Liver (tissue), 9 donors: ENCODE results near the gene ACTN4. TPM values are rescaled to one million over a fixed set of nuclear protein-coding genes. Genes with fewer than 3 reads are reported as not detected.
A peak's percentile ranks its signal among the peaks of the same experiment; 100 is the strongest.

ENCODE experiments used
- DNase-seq: peaks from one replicate; pipeline ENCODE4 v3.0.0-alpha.2; 2017; ENCODE audit warnings: low spot score
- H3K27ac ChIP-seq, 2 donors: one replicate each; pipeline ENCODE4 v1.7.0; 2013; ENCODE audit warnings: inconsistent platforms in 2 of 2, low read length in 2 of 2, control low read depth in 1 of 2, low read depth in 1 of 2, mild to moderate bottlenecking in 1 of 2
- H3K27me3 ChIP-seq, 4 donors: one replicate each; pipeline versions ENCODE4 v1.6.1 to v1.7.0; 2013; ENCODE audit warnings: low read length in 3 of 4, inconsistent platforms in 1 of 4, mild to moderate bottlenecking in 1 of 4, moderate library complexity in 1 of 4; ENCODE audit not compliant: control insufficient read depth in 4 of 4, insufficient read depth in 4 of 4
- H3K36me3 ChIP-seq, 4 donors: one replicate each; pipeline versions ENCODE4 v1.6.1 to v1.7.0; 2013; ENCODE audit warnings: low read length in 3 of 4, mild to moderate bottlenecking in 3 of 4, low read depth in 1 of 4, moderate library complexity in 1 of 4; ENCODE audit not compliant: control insufficient read depth in 4 of 4, insufficient read depth in 3 of 4
- H3K4me1 ChIP-seq, 4 donors: one replicate each; pipeline versions ENCODE4 v1.6.1 to v1.7.0; 2013; ENCODE audit warnings: low read length in 3 of 4, mild to moderate bottlenecking in 3 of 4, moderate library complexity in 1 of 4; ENCODE audit not compliant: control insufficient read depth in 4 of 4, insufficient read depth in 4 of 4
- H3K4me3 ChIP-seq, 3 donors: one replicate each; pipeline versions ENCODE4 v1.6.1 to v1.7.0; 2013; ENCODE audit warnings: low read length in 3 of 3, control low read depth in 1 of 3, low read depth in 1 of 3, mild to moderate bottlenecking in 1 of 3
- H3K9ac ChIP-seq, 2 donors: one replicate each; pipeline ENCODE4 v1.7.0; 2013; ENCODE audit warnings: low read length in 2 of 2, mild to moderate bottlenecking in 2 of 2, moderate library complexity in 2 of 2, control low read depth in 1 of 2, low read depth in 1 of 2
- H3K9me3 ChIP-seq, 4 donors: one replicate each; pipeline versions ENCODE4 v1.6.1 to v1.7.0; 2013; ENCODE audit warnings: low read length in 3 of 4; ENCODE audit not compliant: control insufficient read depth in 4 of 4
- ATF3 ChIP-seq: IDR thresholded peaks from 2 replicates; pipeline ENCODE4 v1.6.1; 2016; ENCODE audit warnings: antibody characterized with exemption
- CTCF ChIP-seq: fragments of 150-350 bp; IDR thresholded peaks from 2 replicates; pipeline ENCODE4 v1.5.1; 2017; ENCODE audit warnings: improper control_type of control experiment, low read depth, low read length; ENCODE audit not compliant: missing input control
- EGR1 ChIP-seq, 2 donors: IDR thresholded peaks; 2 replicates each; pipeline ENCODE4 v1.6.1; 2016 to 2018; ENCODE audit warnings: antibody characterized with exemption in 2 of 2, low read depth in 2 of 2
- FOXA1 ChIP-seq: IDR thresholded peaks from 2 replicates; pipeline ENCODE4 v1.6.1; 2016; ENCODE audit warnings: antibody characterized with exemption
- GABPA ChIP-seq, 2 donors: IDR thresholded peaks in 1 of 2; conservative IDR thresholded peaks in 1 of 2; 2 replicates each; pipeline ENCODE4 v1.6.1; 2016; ENCODE audit warnings: antibody characterized with exemption in 2 of 2, mild to moderate bottlenecking in 1 of 2, moderate library complexity in 1 of 2
- HNF4A ChIP-seq, 2 donors: conservative IDR thresholded peaks; 2 replicates each; pipeline ENCODE4 v1.6.1; 2016; ENCODE audit warnings: antibody characterized with exemption in 2 of 2, mild to moderate bottlenecking in 2 of 2
- HNF4G ChIP-seq: IDR thresholded peaks from 2 replicates; pipeline ENCODE4 v1.6.1; 2016; ENCODE audit warnings: antibody characterized with exemption
- JUND ChIP-seq, 2 donors: IDR thresholded peaks; 2 replicates each; pipeline ENCODE4 v1.6.1; 2016; ENCODE audit warnings: antibody characterized with exemption in 2 of 2
- NR2F2 ChIP-seq: IDR thresholded peaks from 2 replicates; pipeline ENCODE4 v1.6.1; 2016; ENCODE audit warnings: antibody characterized with exemption
- RAD21 ChIP-seq, 2 donors: IDR thresholded peaks; 2 replicates each; pipeline ENCODE4 v1.6.1; 2016; ENCODE audit warnings: antibody characterized with exemption in 2 of 2, mild to moderate bottlenecking in 2 of 2
- REST ChIP-seq: IDR thresholded peaks from 2 replicates; pipeline ENCODE4 v1.6.1; 2016; ENCODE audit warnings: antibody characterized with exemption, mild to moderate bottlenecking
- RXRA ChIP-seq, 2 donors: IDR thresholded peaks; 2 replicates each; pipeline ENCODE4 v1.6.1; 2017 to 2018; ENCODE audit warnings: antibody characterized with exemption in 2 of 2, mild to moderate bottlenecking in 1 of 2
- SP1 ChIP-seq: IDR thresholded peaks from 2 replicates; pipeline ENCODE4 v1.6.1; 2018; ENCODE audit warnings: antibody characterized with exemption, mild to moderate bottlenecking
- TAF1 ChIP-seq: conservative IDR thresholded peaks from 2 replicates; pipeline ENCODE4 v1.6.1; 2016; ENCODE audit warnings: antibody characterized with exemption, mild to moderate bottlenecking
- YY1 ChIP-seq: IDR thresholded peaks from 2 replicates; pipeline ENCODE4 v1.6.1; 2016; ENCODE audit warnings: antibody characterized with exemption, mild to moderate bottlenecking
- ZBTB33 ChIP-seq: IDR thresholded peaks from 2 replicates; pipeline ENCODE4 v1.6.1; 2016; ENCODE audit warnings: antibody characterized with exemption
- WGBS: extraction: QIAGEN DNeasy Blood & Tissue Kit; methylation state at CpG from one replicate; pipeline ENCODE4 v1.1.7; 2013; 5-methylcytosine and 5-hydroxymethylcytosine counted together
- polyA plus RNA-seq, 2 donors: library from polyadenylated mRNA; stranded (reverse) in 1 of 2; unstranded in 1 of 2; fragments of 200-250 nt in 1 of 2; fragments of >200 nt in 1 of 2; fragmentation: Nextera tagmentation in 1 of 2; extraction: Ambion mirVana in 1 of 2; gene quantifications; one replicate each; pipeline versions ENCODE4 v1.2.1 to v1.2.3, GENCODE V29; 2013 to 2015
- total RNA-seq, 2 donors: library from RNA; depleted of rRNA; stranded (reverse); fragments of >200 nt; gene quantifications; one replicate each; pipeline ENCODE4 v1.2.3, GENCODE V29; 2014
- TF ChIP-seq, protein P1 (sequence below): IDR thresholded peaks from 2 replicates; pipeline ENCODE4 v1.6.1; 2016; ENCODE audit warnings: antibody characterized with exemption
- donor health status: healthy.
- donor health status: healthy.
- donor health status: healthy.
- donor health status: healthy.
- donor health status: healthy.

Gene ACTN4
- total and polyA plus RNA-seq, 4 donors = 35.4 to 164 (median 98.7) TPM

DNA sequence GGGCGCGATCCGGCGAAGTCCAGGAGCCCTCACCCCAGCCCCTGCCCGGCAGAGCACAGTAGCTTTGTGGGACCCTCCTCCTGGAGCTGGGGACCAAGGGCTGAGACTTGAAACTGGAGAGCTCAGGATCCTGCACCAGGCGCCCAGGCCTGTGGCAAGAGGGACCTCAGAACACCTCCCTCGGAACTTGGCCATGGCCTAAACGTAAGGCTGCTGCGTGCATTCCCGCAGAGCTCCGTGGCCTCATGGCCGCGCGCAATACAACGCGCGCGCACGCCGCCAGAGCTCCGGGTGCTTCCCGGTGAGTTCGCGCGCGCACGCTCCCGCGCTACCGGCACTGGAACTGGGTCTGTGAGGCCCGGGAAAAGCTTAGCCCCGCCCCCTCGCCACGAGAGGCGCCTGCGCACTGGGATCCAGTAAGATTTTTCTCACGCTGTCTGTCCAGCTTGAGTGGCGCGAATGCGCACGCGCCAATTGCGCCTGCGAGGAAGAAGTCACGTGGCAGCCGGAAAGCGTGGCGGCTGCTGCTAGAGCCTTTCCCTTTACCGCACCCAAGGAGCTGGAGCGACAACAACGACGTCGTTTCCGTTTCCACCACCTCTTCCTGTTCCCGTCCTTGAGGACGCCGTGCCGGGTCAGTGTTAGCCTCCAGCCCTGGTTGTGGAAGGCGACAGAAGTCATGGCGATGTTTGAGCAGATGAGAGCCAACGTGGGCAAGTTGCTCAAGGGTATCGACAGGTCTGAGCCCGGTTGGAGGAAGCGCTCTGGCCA, 28.7 kb upstream of the ACTN4 start, which contains the start of gene EIF3K:
Gene EIF3K, plus strand, starts transcription at position 599 of the 771 bp plus-strand sequence. Its CDS starts 81 bp downstream, at position 680.
- peak; percentile 100 for DNase-seq
- 1% methylated on average over 64 of the region's 64 CpGs for whole genome bisulfite sequencing
- peak within 1 kb of the TSS; percentile 84 to 96 for H3K9ac ChIP-seq
- no peaks in the 10 kb centered on the region for H3K27me3 ChIP-seq
- peak within 1 kb of the TSS; percentile 71 to 100 (median 96) for H3K4me3 ChIP-seq
- H3K4me1 ChIP-seq = peaks cover 2 to 20% (median 15%) of the 10 kb centered on the region in 4 donors
- TF ChIP-seq YY1 = peak; percentile 93
- TF ChIP-seq NR2F2 = no peak
- no peak for TF ChIP-seq CTCF
- peak; percentile 53 for TF ChIP-seq SP1
- TF ChIP-seq ATF3 = no peak
- TF ChIP-seq RXRA (IDR thresholded peaks at IDR 0.05) = peak; percentile 27 to 48
- peak; percentile 21 to 46 for TF ChIP-seq RAD21 (IDR thresholded peaks at IDR 0.05)
- peak in 1 of 2 donors; percentile 90 for TF ChIP-seq EGR1 (IDR thresholded peaks at IDR 0.05; ENCODE audit: low read depth in 2 of 2)
- TF ChIP-seq REST = peak; percentile 54
- TF ChIP-seq GABPA (IDR thresholded peaks at IDR 0.05 in 1 of 2, conservative IDR thresholded peaks at IDR 0.05 in 1 of 2) = peak; percentile 81 to 99
- TF ChIP-seq JUND (IDR thresholded peaks at IDR 0.05) = peak in 1 of 2 donors; percentile 41
- TF ChIP-seq HNF4G = no peak
- peak; percentile 61 for TF ChIP-seq TAF1
- TF ChIP-seq ZBTB33 = peak; percentile 96
- TF ChIP-seq, protein P1, sequence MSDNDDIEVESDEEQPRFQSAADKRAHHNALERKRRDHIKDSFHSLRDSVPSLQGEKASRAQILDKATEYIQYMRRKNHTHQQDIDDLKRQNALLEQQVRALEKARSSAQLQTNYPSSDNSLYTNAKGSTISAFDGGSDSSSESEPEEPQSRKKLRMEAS = peak; percentile 99
- TF ChIP-seq HNF4A (conservative IDR thresholded peaks at IDR 0.05) = peak in 1 of 2 donors; percentile 17
- peak; percentile 66 for TF ChIP-seq FOXA1
- H3K27ac ChIP-seq = peak within 1 kb of the TSS; percentile 60 to 83
- H3K36me3 ChIP-seq = peaks cover 2 to 29% (median 19%) of the 10 kb centered on the region in 4 donors
- no peaks in the 10 kb centered on the region for H3K9me3 ChIP-seq
